ENCODE results near the gene DNAJC5.
"Not testable (repeated sequence)": the region's sequence is repeated elsewhere in the genome, so short reads cannot be mapped to it uniquely, and the experiment has no call there.

Gene DNAJC5

DNA sequence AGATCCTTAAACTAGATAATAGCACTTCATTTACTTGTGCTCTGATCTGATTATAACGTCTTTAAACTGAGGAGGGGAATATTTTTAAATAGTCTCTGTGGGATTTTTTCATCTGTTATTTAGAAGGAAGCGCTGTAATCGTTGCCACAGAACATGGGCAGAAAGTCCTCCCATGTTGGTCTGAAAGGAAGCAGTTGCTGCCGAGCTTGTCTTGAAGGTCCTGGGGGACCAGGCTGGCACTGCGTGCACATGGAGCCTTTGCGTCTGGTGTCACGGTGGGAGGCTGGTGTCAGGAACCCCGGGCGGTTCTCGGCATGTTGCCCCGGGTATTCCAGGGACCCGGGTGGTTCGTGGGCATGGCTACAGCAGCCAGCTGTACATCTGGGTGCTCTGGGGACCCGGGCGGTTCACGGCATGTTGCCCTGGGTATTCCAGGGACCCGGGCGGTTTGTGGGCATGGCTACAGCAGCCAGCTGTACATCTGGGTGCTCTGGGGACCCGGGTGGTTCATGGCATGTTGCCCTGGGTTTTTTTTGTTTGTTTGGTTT is 18.4 kb upstream of the DNAJC5 start:
- Histone ChIP-seq H3K4me1 (ENCODE audit: control insufficient read depth in 1 of 2, insufficient read depth in 1 of 2, low read depth in 1 of 2, low read length in 1 of 2) (peaks cover 48 to 71% of the 10 kb centered on the region in 2 experiments), H3K9me3 (no peaks in the 10 kb centered on the region), H3K27ac (peak overlapping the region; percentile 95), H3K36me3 (peaks cover 90% of the 10 kb centered on the region), H3K4me3 (ENCODE audit: low read depth in 1 of 2, low read length in 1 of 2) (no peak overlapping the region), H3K27me3 (no peaks in the 10 kb centered on the region)
- TF ChIP-seq, protein P1, sequence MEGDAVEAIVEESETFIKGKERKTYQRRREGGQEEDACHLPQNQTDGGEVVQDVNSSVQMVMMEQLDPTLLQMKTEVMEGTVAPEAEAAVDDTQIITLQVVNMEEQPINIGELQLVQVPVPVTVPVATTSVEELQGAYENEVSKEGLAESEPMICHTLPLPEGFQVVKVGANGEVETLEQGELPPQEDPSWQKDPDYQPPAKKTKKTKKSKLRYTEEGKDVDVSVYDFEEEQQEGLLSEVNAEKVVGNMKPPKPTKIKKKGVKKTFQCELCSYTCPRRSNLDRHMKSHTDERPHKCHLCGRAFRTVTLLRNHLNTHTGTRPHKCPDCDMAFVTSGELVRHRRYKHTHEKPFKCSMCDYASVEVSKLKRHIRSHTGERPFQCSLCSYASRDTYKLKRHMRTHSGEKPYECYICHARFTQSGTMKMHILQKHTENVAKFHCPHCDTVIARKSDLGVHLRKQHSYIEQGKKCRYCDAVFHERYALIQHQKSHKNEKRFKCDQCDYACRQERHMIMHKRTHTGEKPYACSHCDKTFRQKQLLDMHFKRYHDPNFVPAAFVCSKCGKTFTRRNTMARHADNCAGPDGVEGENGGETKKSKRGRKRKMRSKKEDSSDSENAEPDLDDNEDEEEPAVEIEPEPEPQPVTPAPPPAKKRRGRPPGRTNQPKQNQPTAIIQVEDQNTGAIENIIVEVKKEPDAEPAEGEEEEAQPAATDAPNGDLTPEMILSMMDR (IDR thresholded peaks at IDR 0.05): no peak

DNA sequence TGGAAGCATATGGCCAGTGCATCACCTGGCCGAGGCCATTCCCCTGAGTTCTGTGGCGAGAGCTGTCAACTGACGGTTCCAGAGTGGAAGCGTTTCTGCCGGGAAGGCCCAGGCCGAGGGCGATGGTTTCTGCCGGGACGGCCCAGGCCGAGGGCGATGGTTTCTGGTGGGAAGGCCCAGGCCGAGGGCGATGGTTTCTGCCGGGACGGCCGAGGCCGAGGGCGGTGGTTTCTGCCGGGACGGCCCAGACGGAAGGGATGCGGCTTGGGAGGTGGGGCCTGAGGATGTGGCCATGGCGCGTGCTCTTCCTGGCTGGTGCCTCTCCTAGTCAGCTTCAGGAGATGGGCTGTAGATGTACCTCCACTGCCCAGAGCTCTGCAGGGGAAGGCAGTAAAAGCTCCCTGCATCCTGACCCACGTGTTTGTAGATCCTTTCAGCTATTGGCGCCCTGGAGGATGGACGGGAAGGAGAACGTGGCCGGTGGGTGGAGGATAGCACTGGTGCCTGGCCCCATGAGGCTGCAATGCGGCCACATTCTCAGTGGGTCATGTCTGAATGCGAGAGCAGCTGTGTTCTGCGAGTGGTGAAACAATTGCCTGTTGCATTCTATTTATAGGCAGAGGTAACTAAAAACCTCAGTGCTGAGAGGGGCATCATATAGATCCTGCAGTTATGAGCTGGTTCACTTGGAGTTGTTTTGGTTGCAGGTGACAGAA is 17.0 kb upstream of the DNAJC5 start:
- peaks cover 90% of the 10 kb centered on the region for H3K36me3 ChIP-seq
- peak overlapping the region in 1 of 2 experiments; percentile 32 for H3K4me3 ChIP-seq (ENCODE audit: low read depth in 1 of 2, low read length in 1 of 2)
- no peaks in the 10 kb centered on the region for H3K27me3 ChIP-seq
- no peaks in the 10 kb centered on the region for H3K9me3 ChIP-seq
- H3K4me1 ChIP-seq (ENCODE audit: control insufficient read depth in 1 of 2, insufficient read depth in 1 of 2, low read depth in 1 of 2, low read length in 1 of 2): peaks cover 37 to 60% of the 10 kb centered on the region in 2 experiments
- H3K27ac ChIP-seq: peak overlapping the region; percentile 95
- TF ChIP-seq, protein P1 (IDR thresholded peaks at IDR 0.05): no peak

DNA sequence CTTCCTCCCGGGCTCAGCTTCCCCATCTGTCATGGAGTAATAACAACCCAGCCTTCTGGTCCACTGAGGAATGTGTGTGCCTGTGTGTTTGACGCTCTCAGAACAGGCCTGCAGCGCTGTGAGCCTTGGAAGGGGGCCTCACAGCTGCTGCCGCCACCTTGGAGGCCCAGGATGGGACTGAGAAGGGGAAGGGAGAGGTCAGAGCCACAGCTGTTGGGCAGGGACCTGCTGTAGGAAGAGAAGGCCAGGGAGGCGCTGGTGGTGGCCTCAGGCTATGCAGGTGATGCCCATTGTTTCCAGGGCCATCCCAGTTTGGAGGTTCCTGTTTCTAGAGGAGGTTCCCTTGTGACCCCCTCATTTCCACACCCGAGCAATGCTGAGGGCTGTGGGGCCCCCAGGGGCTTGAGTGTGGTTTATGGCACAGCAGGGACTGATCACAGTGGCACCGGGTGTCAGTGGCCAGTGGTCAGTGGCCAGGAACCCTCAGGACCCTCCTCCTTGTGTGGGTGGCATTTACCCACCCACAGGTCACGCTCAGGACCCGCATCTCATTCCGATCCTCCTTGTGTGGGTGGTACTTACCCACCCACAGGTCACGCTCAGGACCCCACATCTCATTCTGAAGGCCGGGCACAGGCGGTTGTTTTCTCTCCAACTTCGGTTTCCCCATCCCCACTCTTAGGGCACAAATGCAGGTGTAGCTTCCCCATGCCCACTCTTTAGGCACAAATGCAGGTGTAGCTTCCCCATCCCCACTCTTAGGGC is 15.8 kb upstream of the DNAJC5 start:
- H3K9me3 ChIP-seq: no peaks in the 10 kb centered on the region
- no peak overlapping the region for H3K4me3 ChIP-seq (ENCODE audit: low read depth in 1 of 2, low read length in 1 of 2)
- H3K4me1 ChIP-seq (ENCODE audit: control insufficient read depth in 1 of 2, insufficient read depth in 1 of 2, low read depth in 1 of 2, low read length in 1 of 2): peaks cover 25 to 50% of the 10 kb centered on the region in 2 experiments
- TF ChIP-seq, protein P1 (IDR thresholded peaks at IDR 0.05): no peak
- H3K36me3 ChIP-seq: peaks cover 93% of the 10 kb centered on the region
- H3K27me3 ChIP-seq: no peaks in the 10 kb centered on the region
- peak overlapping the region; percentile 95 for H3K27ac ChIP-seq

DNA sequence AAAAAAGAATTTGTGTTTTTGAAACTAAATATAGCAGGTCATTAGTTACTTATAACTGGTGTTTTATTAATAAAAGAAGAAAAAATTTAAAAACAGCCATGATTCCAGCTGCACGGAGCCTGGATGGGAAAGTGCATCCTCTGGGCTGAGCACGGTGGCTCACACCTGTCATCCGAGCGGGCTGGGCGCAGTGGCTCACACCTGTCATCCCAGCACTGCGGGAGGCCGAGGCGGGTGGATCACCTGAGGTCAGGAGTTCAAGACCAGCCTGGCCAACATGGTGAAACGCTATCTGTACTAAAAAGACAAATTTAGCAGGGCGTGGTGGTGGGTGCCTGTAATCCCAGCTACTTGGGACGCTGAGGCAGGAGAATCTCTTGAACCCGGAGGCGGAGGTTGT is 14.0 kb upstream of the DNAJC5 start:
- Histone ChIP-seq H3K36me3 (peaks cover 93% of the 10 kb centered on the region), H3K4me1 (ENCODE audit: control insufficient read depth in 1 of 2, insufficient read depth in 1 of 2, low read depth in 1 of 2, low read length in 1 of 2) (peaks cover 9 to 32% of the 10 kb centered on the region in 2 experiments)
- not testable (repeated sequence) for H3K27me3 ChIP-seq; H3K4me3 ChIP-seq (ENCODE audit: low read depth in 1 of 2, low read length in 1 of 2); H3K27ac ChIP-seq; H3K9me3 ChIP-seq

DNA sequence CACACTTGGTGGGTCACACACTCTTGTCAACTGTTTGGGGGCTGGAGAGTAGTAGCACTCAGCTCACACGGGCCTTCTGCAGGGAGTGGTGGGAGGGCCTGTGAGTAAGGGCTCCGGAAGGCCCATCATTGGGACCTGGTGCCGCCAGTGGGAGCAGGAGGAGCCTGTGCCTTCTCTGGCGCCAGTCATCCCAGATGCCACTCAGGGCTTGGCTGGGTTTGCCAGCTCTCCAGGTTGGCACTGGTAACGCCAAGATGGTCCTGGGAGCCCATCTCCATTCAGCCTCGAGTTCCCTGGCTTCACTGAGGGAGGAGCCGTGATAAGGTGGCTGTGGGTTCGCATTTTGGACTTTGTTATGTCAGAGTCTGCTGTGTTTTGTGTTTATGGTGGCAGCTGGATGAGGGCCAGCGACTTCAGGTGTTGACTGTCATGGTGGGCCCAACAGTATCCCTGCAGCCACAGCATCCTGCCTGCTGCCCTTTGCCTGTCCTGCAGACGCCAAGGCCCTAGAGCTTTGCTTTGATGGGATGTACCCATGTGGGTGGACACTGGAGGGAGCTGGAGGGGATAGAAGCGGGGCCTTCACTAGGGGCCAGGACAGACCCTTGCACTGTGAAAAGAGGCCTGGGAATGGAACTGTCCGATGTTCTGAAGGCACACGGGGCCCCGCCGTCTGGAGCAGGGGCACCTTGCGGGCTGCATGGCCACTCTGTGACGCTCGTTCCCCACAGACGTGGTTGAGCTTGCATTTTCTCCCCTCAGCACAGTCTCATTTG is 13.3 kb upstream of the DNAJC5 start:
- Histone ChIP-seq H3K36me3 (peaks cover 93% of the 10 kb centered on the region), H3K4me1 (ENCODE audit: control insufficient read depth in 1 of 2, insufficient read depth in 1 of 2, low read depth in 1 of 2, low read length in 1 of 2) (peaks cover 8 to 25% of the 10 kb centered on the region in 2 experiments), H3K9me3 (no peaks in the 10 kb centered on the region), H3K27me3 (no peaks in the 10 kb centered on the region), H3K4me3 (ENCODE audit: low read depth in 1 of 2, low read length in 1 of 2) (no peak overlapping the region), H3K27ac (no peak overlapping the region)
- TF ChIP-seq, protein P1 (IDR thresholded peaks at IDR 0.05): no peak
